ENCODE data around the gene TRIM52. TPM values are rescaled to one million over a fixed set of nuclear protein-coding genes. Genes with fewer than 3 reads are reported as not detected.
"Not testable (repeated sequence)": the region's sequence is repeated elsewhere in the genome, so short reads cannot be mapped to it uniquely, and the experiment has no call there.

TRIM52 gene
- polyA plus RNA-seq (2012; ENCODE audit: insufficient read depth, insufficient read length), result 13.5 TPM

DNA sequence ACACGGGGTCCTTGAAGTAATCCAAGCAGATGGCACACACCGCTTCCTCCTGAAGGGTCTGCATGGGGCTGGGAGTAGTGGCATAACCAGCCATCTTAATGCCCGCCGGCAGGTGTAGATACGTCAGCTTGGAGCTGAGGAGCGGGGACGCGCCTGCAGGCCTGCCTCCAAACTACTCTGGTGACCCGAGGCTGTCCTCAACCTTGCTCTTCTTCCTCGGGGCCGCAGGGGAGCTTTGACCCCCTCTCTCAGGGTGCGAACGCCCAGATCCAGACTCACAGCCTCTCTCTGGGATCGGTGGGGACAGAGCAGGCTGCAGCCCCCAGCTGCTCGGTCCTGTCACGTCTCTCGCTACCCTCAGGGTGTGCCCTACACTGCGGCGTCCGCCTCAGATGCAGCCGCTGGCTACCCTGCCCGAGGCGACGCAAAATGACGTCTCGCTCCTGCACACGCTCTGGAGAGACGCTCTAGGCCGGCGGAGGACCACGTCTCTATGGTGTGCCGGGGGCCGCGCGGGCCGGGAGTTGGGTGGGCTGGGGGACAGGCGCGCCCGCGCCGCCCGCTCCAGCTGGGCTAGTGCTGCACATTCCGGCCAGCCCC lies at the start of gene TRIM52:
Gene TRIM52 (minus strand): TSS at position 424 of the 600 bp plus-strand sequence. CDS start 330 bp downstream, at position 94.
- peak; percentile 88 for DNase-seq (ENCODE audit: low read depth, low spot score)
- peak within 1 kb of the TSS; percentile 76 for H3K4me3 ChIP-seq (ENCODE audit: low read length)

DNA sequence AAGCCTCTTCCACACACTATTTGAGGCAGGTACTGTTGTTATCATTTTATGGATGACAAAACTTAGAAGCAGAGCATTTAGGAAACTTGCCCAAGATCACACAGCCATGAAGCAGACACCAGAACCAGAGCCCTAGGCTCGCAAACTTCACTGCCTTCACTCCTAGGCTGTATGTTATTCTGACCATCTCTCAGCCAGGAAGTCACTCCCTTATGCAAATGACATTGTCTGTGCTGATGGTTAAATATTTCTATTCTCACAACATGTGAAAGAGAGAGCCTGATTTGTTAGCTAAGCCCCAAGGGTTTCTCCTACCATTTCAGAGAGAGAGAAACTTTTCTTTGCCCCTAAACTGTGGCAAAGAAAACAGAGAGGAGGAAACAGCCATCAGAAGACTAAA lies 26.4 kb upstream of the TRIM52 start:
- DNase-seq (ENCODE audit: low read depth, low spot score); H3K4me3 ChIP-seq (ENCODE audit: low read length): not testable (repeated sequence)

DNA sequence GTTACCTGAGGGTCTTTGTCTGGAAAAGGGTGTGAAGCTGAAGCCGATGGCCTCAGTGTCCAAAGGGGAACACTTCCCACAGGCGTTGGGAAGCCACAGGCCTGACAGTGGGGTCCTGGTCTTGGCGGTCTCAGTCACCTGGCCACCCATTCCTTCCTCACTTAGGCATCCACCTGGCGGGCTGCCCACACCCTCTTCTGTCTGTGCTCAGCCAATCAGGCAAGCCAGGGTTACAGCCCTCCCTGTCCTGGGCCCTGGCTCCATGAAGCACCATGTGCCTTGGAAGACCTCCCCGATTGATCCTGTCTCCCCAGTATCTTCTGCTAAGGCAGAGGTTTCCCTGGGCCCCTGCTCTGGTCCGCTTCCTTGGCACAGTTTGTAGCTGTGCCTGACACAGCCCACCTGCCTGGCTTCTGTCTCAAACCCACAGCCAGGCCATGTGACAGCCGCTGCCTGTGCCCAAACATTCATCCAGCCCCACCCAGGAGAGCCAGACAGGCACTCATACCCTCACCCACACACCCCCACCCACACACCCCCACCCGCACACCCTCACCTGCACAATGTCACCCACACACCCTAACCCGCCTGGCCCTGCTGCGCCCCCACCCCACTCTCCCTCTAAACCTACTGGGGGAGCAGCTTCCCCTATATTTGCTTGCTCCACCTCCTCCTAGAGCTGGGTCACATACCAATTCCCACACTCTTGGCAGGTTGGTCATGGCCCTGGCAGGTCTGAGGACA lies 25.2 kb upstream of the TRIM52 start:
- not testable (repeated sequence) for DNase-seq (ENCODE audit: low read depth, low spot score); H3K4me3 ChIP-seq (ENCODE audit: low read length)

DNA sequence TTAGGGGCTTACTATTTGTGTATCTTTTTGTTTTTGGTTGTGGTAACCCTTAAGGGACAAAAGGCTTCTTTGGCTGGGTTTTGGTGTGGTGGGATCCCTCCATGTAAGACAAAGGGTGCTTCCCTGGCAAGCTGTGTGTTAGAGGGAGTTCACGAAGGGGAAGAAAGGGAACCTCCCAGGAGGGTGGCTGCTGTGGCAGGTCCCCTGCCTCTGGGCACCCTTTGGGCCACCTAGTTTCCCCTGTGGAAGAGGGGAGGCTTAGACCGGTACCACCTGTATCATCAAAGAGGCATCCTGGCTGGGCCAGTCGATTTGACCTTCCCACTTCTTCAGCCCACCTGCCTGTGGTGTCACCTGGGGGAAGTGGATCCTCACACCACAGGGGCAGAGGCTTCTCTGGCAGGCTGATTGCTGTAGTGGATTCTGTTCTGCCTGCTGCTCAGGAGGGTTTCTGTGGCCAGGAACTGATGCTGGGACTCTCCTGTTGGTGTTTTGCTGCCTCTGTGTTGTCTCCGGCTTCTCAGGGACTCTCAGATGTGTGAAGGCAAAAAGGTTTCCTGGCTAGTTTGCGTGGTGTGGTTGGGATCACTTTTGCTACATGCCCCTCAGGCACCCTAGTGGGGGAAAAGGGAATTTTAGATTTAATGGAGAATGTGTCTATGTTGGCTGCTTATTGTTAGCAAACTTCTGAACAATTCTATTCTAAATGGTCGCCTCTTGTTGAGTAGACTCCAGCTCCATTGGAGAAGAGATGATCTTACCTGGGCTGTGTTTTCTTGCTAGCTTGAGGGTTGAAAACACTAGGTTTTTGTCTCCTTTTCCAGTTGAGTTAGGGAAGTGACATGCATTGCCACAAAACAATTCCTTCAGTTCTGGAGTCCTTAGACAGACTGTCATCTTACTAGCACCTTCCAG lies 23.2 kb upstream of the TRIM52 start:
- H3K4me3 ChIP-seq (ENCODE audit: low read length); DNase-seq (ENCODE audit: low read depth, low spot score): not testable (repeated sequence)

DNA sequence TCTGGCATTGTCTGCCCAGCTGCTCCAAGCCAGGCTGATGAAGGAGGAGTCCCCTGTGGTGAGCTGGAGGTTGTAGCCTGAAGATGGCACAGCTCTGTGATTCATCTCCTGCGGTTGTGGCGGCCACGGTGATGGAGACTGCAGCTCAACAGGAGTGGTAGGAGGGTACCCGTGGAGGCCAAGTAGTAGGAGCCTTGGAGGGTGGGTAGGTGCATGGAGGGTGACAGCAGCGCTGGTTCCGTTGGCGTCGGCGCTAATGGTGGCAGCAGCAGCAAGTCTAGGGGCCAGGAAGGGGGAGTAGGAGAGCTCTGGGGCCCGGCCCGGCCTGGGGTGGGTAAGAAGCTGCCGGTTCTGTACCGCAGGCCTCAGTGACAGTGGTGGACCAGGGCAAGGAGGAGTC lies 22.4 kb upstream of the TRIM52 start:
- H3K4me3 ChIP-seq (ENCODE audit: low read length), result no peak overlapping the region
- no peak for DNase-seq (ENCODE audit: low read depth, low spot score)

DNA sequence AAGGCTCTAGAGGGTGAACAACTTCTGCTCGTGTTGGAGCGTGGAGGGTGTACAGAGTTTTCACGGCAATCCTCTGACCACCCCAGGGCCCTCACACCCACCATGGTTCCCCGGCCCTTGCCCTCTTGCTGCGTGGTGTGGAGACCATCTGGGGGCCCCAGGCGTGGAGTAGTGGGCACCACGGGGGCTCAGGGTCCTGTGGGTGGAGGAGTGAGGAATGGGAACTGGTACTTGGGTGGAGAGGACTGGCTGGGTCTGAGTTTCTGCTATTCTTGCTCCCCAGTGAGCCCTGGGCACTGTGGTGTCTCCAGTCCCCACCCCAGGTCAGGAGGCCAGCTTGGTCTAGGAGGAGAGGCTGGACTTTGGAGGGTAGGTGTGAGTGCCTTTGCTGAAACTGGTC lies 21.9 kb upstream of the TRIM52 start:
- H3K4me3 ChIP-seq (ENCODE audit: low read length), result no peak overlapping the region
- DNase-seq (ENCODE audit: low read depth, low spot score), result no peak

DNA sequence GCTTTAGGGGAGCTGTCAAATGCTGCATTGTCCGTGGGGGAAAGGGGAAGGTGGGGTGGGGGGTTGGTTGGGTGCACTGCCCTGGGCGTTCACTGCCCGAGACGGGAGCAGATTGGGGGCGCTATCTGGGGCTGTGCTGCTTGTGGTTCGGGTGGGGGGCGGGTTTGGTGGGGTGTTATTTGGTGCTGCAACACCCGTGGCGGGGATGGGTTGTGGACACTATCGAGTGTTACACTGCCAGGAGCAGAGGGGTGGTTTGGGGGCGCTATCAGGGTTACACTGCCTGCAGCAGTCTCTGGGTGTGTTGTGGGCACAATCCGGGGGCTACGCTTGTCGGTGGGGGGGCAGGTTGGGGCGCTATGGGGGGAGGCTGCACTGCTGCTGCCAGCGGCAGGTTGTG lies 21.5 kb upstream of the TRIM52 start:
- not testable (repeated sequence) for H3K4me3 ChIP-seq (ENCODE audit: low read length); DNase-seq (ENCODE audit: low read depth, low spot score)

DNA sequence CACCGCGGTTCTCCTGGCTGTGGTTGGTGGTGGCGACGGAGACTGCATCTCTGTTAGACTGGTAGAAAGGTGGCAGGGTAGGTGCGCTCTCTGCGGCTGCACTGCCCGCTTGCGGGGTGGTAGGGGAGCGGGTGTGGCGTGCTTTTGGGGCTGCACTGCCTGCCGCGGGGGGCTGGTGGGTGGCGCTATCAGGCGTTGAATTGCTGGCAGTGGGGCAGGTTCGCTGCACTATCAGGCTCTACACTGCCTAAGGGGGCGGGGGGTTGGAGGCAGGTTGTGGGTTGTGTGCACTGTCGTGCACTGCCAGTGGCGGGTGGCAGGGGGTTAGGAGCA lies 21.0 kb upstream of the TRIM52 start:
- H3K4me3 ChIP-seq (ENCODE audit: low read length), result no peak overlapping the region
- no peak for DNase-seq (ENCODE audit: low read depth, low spot score)

DNA sequence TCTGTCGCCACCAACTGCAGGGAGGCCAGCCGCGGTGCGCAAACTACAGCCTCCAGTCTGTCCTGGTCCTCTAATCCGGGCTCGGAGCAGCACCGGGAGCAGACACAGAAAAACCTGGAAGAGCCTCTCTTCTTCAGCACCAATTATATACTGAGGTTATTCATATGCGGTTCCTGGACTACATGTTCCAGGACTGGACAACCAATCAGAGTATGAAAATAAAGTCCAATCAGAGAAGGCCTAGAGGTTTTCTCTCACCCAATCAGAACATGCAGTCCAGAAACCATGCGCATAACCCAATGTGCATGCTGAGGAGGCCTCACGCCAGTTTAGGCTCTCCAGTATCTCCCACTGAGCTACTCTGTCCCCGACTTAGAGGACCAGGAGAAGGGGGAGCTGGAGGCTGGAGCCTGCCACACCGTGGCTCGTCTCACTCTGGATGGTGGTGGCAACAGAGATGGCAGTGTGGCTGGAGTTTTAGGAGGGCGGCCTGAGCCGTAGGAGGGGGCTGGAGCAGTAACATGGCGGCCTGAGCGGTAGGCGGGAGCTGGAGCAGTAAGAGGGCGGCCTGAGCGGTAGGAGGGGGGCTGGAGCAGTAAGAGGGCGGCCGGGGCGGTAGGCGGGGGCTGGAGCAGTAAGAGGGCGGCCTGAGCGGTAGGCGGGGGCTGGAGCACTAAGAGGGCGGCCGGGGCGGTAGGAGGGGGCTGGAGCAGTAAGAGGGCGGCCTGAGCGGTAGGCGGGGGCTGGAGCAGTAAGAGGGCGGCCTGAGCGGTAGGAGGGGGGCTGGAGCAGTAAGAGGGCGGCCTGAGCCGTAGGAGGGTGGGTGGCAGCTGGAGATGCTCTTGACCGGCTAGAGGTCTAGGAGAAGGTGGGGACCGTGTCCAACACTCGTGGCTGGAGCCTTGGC lies 20.4 kb upstream of the TRIM52 start:
- DNase-seq (ENCODE audit: low read depth, low spot score), result no peak
- H3K4me3 ChIP-seq (ENCODE audit: low read length), result no peak overlapping the region

DNA sequence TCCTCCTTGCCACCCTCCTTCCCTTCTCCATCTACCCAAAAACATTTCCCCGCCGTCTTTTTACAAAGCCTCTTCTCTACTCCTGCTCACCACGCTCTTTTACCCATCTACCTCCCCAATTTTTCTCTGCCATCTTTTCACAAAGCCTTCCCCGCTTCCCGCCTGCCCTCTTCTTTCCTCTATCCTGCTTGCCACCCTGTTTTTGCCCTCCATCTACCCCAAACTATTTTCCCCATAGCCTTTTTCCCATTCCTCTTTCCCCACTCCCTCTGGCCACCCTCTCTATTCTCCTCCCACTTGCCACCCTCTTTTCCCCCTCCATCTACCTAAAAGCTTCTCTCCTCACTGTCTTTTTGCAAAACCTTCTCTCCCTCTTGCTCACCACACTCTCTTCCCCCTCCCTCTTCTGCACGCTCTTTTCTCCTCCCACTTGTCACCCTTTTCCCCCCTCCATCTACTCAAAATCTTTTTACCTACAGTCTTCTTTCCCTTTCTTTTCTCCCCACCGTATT lies 19.4 kb upstream of the TRIM52 start:
- no peak for DNase-seq (ENCODE audit: low read depth, low spot score)
- H3K4me3 ChIP-seq (ENCODE audit: low read length), result no peak overlapping the region

DNA sequence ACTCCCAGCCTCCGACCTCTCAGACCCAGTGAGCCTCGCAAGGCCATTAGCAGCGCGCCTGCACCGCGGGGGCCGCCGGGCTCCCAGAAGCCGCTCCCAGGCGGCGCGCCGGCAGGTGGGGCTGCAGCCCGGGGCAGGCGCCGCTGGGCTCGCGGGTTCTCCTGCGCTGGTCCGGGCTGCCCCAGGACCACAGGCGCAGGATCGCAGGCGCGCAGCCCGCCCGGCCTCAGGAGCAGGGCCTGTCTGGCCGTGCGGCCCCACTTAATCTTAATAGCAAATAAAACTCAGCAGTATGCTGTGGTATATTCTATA lies 12.4 kb upstream of the TRIM52 start:
- H3K4me3 ChIP-seq (ENCODE audit: low read length); DNase-seq (ENCODE audit: low read depth, low spot score): not testable (repeated sequence)

DNA sequence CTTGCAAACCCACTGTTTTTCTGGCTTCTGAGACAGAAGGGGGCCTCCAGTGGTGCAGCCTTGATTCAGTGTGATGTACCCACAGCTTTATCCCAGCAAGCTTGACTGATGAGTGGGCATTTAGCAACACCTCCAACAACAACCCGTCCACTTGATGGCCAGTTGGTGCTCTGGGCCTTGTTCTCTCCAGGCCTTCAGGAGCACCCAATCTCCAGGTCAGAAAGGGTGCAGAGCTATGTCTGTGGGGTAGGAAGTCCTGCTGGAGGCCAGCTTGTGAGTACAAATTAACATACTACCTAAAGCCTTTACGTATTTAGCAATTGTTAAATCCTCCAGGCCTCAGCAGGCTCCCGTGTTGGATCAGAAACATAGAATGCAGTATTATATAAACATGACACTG lies 10.1 kb upstream of the TRIM52 start:
- no peak overlapping the region for H3K4me3 ChIP-seq (ENCODE audit: low read length)
- no peak for DNase-seq (ENCODE audit: low read depth, low spot score)

DNA sequence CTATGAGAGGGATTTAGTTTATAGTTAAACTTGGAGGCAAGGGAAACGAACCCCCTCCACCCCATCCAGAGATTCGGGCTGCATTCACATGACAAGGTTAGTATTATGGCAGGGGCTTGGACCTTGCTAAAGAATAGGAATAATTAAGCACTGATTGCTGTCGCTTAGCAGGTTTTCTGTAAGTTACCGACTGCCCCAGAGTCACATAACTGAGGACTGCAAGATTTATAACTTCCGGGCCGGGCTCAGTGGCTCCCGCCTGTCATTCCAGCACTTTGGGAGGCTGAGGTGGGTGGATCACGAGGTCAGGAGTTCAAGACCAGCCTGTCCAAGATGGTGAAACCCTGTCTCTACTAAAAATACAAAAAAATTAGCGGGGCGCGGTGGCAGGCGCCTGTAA lies 7.0 kb upstream of the TRIM52 start:
- DNase-seq (ENCODE audit: low read depth, low spot score); H3K4me3 ChIP-seq (ENCODE audit: low read length): not testable (repeated sequence)

DNA sequence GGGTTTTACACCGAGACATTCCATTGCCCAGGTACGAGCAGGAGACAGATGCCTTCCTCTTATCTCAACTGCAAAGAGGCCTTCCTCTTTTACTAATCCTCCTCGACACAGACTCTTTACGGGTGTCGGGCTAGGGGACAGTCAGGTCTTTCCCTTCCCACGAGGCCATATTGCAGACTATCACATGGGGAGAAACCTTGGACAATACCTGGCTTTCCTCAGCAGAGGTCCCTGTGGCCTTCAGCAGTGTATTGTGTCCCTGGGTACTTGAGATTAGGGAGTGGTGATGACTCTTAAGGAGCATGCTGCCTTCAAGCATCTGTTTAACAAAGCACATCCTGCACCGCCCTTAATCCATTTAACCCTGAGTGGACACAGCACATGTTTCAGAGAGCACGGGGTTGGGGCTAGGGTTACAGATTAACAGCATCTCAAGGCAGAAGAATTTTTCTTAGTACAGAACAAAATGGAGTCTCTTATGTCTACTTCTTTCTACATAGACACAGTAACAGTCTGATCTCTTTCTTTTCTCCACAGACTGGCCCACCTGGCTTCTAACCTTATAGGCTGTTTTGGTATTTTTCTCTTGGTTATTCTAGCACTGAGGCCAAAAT lies 6.5 kb upstream of the TRIM52 start:
- H3K4me3 ChIP-seq (ENCODE audit: low read length), result not testable (repeated sequence)

DNA sequence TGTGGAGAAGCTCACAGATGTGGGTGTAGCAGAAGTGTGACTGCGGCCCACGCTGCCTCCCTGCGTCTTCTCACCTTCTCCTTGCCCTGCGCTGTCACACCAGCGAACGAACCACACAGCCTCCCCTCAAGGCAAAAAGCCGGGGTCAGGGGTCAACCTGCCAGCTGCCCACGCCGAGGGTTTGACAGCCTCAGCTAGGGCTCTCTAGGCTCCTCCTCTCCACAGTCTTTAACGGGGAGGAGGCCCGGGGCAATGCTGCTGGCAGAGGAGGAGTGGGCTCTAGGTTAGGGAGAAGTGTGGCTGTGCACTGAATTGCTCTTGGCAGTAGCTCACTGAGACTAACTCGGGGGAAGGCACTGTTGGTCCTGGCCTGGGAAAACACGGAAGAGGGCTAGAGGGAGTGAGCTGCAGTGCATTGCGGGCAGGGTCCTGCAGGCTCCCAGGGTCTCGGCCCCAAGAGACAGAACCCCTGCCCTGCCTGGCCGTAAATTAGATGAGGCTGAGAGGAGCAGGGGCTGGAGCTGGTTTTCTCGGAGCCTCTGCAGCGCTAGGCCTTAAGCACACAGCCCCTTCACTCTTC lies 4.2 kb upstream of the TRIM52 start:
- no peak overlapping the region for H3K4me3 ChIP-seq (ENCODE audit: low read length)
- no peak for DNase-seq (ENCODE audit: low read depth, low spot score)

More for the DNA sequence above, 6.5 kb upstream of the TRIM52 start:
- not testable (repeated sequence) for DNase-seq (ENCODE audit: low read depth, low spot score)

DNA sequence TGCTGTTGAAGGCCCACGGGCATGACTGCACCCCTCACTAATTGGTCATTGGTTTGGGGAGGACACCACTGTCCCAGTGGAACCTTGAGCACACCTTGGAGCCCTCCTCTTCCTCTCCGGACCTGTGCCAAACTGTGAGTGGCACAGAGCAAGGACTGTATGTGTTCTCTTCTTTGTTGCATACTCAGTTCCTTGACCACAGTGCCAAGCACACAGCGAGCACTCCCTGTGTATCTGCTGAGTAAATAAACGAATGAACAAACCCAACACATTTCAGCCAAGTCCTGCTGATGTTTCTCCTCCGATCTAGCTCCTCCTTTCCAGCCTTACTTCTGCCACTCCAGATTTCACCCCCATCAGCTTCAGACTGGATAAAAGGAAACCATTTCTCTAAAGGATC lies 2.7 kb upstream of the TRIM52 start:
- no peak overlapping the region for H3K4me3 ChIP-seq (ENCODE audit: low read length)
- no peak for DNase-seq (ENCODE audit: low read depth, low spot score)

DNA sequence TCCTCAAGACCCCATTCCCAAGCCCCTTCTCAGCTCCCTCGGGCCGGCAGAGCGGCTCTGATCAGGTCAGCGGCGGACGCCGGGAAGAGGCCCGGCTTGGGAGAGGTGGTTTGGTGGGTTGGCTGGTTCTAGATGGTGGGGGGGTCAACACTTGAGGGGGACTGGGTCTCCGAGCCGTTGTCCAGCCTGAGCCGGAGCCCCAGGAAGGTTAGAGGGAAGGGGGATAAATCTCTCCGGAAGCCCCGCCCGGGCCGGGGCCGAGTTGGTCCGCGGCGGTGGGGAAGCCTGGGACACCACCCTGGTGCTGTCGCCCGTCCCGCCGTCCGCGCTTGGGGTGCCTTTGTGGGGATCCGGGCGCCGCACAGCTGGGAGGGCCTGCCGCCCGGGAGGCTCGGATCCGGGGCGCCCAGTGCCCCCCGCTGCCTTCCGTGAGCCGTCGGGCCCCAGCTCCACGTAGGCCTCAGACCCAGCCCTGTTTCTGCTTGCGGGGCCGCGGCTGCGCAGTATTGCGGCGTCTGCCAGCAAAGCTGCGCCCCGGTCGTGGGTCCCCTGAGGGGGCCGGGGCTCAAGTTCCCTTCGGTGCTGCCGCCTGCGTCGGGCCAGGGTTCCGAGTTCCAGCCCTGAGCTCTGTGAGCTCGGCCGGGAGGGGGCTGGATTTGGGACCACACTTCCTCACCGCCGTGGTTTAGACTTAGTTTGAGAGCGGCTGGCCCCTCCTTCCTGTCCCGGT lies 542 bp upstream of the TRIM52 start:
- peak overlapping the region; percentile 76 for H3K4me3 ChIP-seq (ENCODE audit: low read length)
- peak; percentile 64 for DNase-seq (ENCODE audit: low read depth, low spot score)

Data from Jurkat, Clone E6-1 (cell line).